Skeletal muscle satellite cell (primary cell): ENCODE data around the gene THAP11.
A peak's percentile ranks its signal among the peaks of the same experiment; 100 is the strongest.

ENCODE experiments used
- H3K27me3 ChIP-seq: 2 replicates; pipeline ENCODE4 v1.7.0; 2013; ENCODE audit warnings: low read length; ENCODE audit not compliant: control insufficient read depth, insufficient read depth
- H3K36me3 ChIP-seq: 2 replicates; pipeline ENCODE4 v1.7.0; 2013; ENCODE audit warnings: mild to moderate bottlenecking, control low read depth, low read length; ENCODE audit not compliant: insufficient read depth
- H3K4me1 ChIP-seq: 2 replicates; pipeline ENCODE4 v1.7.0; 2013; ENCODE audit warnings: low read length; ENCODE audit not compliant: control insufficient read depth, insufficient read depth
- H3K4me2 ChIP-seq: 2 replicates; pipeline ENCODE4 v1.7.0; 2013; ENCODE audit warnings: mild to moderate bottlenecking, low read length
- H3K4me3 ChIP-seq: 2 replicates; pipeline ENCODE4 v1.7.0; 2013; ENCODE audit warnings: low read length
- H3K9ac ChIP-seq: 2 replicates; pipeline ENCODE4 v1.7.0; 2013; ENCODE audit warnings: mild to moderate bottlenecking, low read depth, low read length, moderate library complexity
- H3K9me3 ChIP-seq: replicated peaks from 2 replicates; pipeline ENCODE4 v1.7.0; 2013; ENCODE audit warnings: mild to moderate bottlenecking, control low read depth, low read length

The THAP11 gene

DNA sequence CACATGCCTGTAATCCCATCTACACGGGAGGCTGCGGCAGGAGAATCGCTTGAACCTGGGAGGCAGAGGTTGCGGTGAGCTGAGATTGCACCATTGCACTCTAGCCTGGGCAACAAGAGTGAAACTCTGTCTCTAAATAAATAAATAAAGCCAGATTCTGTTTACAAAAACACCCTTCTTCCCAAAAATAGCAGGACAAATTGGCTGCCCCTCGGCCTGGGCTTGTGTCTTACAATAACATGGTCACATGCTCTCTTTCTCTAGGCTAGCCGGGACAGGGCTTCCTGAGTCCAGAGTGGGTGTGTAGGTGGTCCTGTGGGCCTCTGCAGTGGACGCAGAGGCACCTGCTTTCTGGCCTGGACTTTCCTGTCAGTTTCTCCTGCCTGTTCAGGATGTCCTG lies 27.5 kb downstream of the THAP11 start:
- H3K4me1 ChIP-seq, result peaks cover 14% of the 10 kb centered on the region
- H3K9me3 ChIP-seq, result no peaks in the 10 kb centered on the region
- H3K36me3 ChIP-seq, result peaks cover 58% of the 10 kb centered on the region
- no peak overlapping the region for H3K9ac ChIP-seq
- no peaks in the 10 kb centered on the region for H3K27me3 ChIP-seq
- no peak overlapping the region for H3K4me3 ChIP-seq
- no peak overlapping the region for H3K4me2 ChIP-seq

DNA sequence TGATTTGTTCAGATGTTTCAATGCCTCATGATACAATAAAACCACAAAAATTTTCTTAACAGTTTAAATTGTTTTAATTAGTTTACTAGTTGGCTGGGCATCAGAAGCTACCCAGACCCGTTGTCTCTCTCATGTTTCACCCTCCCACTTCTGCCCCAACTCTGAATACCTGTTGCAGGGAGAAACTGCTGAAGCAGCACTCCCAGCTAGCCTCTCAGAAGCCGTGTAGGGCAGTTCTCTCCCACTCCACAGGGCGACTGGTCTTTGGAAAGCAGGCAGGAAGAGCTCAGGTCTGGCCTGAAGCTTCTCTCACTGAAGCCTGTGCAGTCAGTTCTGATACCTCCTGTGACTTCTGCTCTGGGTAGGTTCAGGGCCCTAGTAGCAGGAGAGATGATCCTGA lies 29.1 kb downstream of the THAP11 start:
- H3K27me3 ChIP-seq, result no peaks in the 10 kb centered on the region
- peaks cover 48% of the 10 kb centered on the region for H3K36me3 ChIP-seq
- peaks cover 20% of the 10 kb centered on the region for H3K4me1 ChIP-seq
- no peaks in the 10 kb centered on the region for H3K9me3 ChIP-seq
- H3K4me2 ChIP-seq, result no peak overlapping the region
- H3K9ac ChIP-seq, result no peak overlapping the region
- no peak overlapping the region for H3K4me3 ChIP-seq

DNA sequence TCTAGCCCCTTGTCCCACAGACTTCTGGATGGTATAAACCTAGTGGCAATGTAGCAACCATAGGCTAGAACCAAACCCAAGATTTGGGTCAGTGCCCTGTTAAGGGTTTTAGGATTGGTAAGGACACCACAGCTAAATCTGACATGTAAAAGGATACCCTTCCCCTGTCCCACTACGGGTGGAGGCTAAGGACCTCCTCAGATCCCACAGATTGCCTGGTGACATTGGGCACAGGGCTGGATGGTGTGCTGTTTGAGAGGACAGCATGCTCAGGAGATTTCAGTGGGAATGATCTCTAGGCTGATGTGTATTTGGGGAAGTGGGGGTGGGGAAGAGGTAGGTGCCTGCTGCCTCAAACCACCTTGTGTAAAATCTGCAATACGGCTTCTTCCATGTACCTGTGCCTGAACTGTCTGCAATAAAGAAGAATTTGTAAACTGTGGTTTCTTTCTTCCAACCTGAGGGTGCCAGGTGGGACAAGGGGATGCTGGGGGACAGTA lies 30.1 kb downstream of the THAP11 start:
- H3K4me3 ChIP-seq, result no peak overlapping the region
- H3K4me1 ChIP-seq, result peaks cover 20% of the 10 kb centered on the region

DNA sequence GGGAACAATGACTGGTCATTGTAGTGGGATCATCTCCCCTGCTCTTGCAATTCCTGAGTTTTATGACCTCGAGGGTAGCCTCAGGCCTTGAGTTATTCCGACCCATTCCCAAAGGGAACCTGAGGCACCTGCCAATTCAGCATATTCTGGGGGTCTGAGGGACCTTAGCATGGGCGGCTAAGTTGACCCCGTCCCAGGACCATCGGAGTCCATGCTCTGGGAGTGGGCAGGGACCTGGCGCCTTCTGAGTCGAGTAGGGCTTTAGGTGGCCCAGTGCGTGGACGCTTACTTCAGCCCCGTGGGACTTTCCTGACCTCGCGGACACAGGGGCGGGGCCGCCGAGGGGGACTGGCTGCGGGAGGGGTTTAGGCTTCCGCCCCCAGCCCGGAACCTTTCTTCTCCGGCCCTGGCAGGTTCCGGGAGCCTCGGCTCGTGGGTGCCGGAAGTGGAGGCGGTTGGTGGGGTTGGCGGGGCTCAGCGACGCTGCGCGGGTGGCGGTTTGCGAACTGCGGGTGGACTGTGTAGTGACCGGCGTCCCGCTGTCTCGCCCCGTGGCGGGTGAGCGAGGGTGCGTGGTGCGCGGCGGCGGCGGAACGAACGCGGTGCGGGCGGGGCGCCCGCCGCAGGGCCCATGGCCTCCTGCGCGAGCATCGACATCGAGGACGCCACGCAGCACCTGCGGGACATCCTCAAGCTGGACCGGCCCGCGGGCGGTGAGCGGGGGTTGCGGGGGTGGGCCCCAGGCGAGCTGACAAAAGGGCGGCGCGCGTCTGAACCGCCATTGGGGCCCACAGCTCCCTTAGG lies 30.7 kb downstream of the THAP11 start, which contains the start of gene EDC4:
Gene EDC4, plus strand, starts transcription at position 422 of the 804 bp plus-strand sequence. Its CDS starts 210 bp downstream, at position 632.
- Histone ChIP-seq H3K4me2 (peak within 1 kb of the TSS; percentile 89), H3K9me3 (no peaks in the 10 kb centered on the region), H3K9ac (peak within 1 kb of the TSS; percentile 96), H3K4me3 (peak within 1 kb of the TSS; percentile 96), H3K36me3 (peaks cover 53% of the 10 kb centered on the region), H3K27me3 (no peaks in the 10 kb centered on the region), H3K4me1 (peaks cover 20% of the 10 kb centered on the region)

More for the DNA sequence above, 30.1 kb downstream of the THAP11 start:
- Histone ChIP-seq H3K4me2 (peak overlapping the region; percentile 89), H3K27me3 (no peaks in the 10 kb centered on the region), H3K9me3 (no peaks in the 10 kb centered on the region), H3K9ac (peak overlapping the region; percentile 96), H3K36me3 (peaks cover 52% of the 10 kb centered on the region)

DNA sequence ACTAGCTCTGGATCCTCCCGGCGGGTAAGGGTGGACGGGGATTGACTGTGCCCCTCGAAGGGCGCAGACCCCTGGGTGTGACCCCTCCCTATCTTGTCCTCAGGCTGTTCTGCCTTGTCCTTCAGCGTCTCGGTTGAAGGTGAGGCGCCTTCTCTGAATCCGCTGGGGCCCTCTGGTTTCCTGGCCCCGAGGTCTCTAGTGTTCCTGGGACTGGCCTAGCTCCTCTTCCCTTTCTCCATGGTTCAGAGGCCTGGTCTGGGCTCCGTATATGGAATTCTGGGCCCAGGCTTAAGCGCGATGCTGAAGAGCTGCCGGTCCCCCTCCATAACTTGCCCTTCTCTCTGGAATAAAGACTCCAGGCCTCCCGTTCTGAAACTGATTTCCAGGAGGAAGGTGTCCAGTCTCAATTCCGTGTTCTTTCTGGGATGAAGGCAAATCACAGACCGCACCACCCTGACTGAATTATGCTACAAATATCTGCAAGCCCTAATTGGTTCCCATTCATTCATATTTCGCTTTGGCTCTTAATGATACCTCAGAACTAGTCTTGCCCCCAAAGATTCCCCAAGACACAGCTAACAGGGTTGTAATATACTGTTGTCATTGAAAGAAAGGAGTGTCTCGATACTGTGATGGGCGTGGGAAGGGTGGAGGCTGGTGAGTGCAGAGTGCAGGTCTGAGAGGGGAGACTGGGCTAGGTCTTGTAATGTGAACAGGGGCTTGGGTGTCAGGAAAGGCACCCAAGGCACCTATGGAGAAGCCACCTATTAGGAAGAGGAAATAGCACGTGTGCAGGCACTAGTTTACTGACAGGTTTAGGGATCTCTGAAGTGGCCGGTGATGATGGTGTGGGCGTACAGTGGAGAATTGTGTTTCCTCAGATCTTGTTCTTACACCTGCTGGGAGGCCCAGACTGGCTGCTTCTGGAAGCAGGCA lies 31.6 kb downstream of the THAP11 start:
- Histone ChIP-seq H3K27me3 (no peaks in the 10 kb centered on the region), H3K9ac (peak overlapping the region; percentile 96), H3K4me1 (peaks cover 20% of the 10 kb centered on the region), H3K36me3 (peaks cover 53% of the 10 kb centered on the region), H3K9me3 (no peaks in the 10 kb centered on the region), H3K4me3 (peak overlapping the region; percentile 96), H3K4me2 (peak overlapping the region; percentile 89)

DNA sequence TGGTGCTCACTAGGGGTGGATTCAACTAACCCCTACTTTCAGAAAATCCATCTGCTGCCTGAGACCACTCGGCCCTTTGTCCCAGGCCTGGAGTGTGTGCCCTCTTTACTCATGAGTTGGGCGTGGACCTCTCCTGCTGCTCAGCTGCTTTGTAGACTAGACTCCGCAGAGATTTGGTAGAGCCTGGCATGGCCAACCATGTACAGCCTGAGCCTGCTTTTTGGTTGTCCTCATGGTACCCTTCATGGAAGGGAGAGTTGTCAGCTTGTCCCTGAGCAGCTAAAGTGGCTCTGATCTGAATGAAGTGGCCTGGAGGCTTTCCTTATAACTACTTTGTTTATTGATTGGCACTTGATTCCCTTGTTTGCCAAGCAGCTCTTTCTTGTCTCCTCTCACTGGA lies 32.3 kb downstream of the THAP11 start:
- H3K9ac ChIP-seq, result peak overlapping the region; percentile 96

DNA sequence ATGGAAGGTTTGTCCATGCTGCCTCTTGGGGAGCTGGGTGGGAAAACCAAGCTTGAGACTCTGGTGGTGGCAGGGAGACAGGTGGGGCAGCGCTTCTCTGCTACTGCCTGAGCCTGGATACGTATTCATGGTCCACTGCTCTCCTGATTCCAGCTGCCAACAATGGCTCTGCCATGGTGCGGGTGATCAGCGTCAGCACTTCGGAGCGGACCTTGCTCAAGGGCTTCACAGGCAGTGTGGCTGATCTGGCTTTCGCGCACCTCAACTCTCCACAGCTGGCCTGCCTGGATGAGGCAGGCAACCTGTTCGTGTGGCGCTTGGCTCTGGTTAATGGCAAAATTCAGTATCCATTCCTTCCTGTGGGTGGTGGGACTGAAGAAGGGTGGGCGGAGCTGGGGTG lies 34.9 kb downstream of the THAP11 start:
- Histone ChIP-seq H3K9ac (no peak overlapping the region), H3K4me3 (no peak overlapping the region), H3K36me3 (peaks cover 62% of the 10 kb centered on the region), H3K27me3 (no peaks in the 10 kb centered on the region), H3K4me1 (peaks cover 26% of the 10 kb centered on the region), H3K4me2 (no peak overlapping the region), H3K9me3 (no peaks in the 10 kb centered on the region)

More for the DNA sequence above, 32.3 kb downstream of the THAP11 start:
- H3K4me2 ChIP-seq, result peak overlapping the region; percentile 89
- peak overlapping the region; percentile 96 for H3K4me3 ChIP-seq
- H3K27me3 ChIP-seq, result no peaks in the 10 kb centered on the region
- peaks cover 20% of the 10 kb centered on the region for H3K4me1 ChIP-seq
- H3K36me3 ChIP-seq, result peaks cover 54% of the 10 kb centered on the region
- no peaks in the 10 kb centered on the region for H3K9me3 ChIP-seq

DNA sequence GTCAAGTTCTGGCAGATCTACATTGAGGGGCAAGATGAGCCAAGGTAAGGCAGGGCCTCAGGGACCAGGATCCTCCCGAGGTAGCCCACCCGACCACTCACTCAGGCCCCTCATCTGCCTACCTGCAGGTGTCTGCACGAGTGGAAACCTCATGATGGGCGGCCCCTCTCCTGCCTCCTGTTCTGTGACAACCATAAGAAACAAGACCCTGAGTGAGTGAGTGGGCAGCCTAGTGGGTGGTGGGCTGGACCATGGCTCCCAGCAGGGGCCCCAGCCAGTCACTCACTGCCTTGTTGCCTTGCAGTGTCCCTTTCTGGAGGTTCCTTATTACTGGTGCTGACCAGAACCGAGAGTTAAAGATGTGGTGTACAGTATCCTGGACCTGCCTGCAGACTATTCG lies 36.1 kb downstream of the THAP11 start:
- no peaks in the 10 kb centered on the region for H3K9me3 ChIP-seq
- no peaks in the 10 kb centered on the region for H3K27me3 ChIP-seq
- H3K4me3 ChIP-seq, result no peak overlapping the region
- H3K4me2 ChIP-seq, result no peak overlapping the region
- H3K4me1 ChIP-seq, result peaks cover 27% of the 10 kb centered on the region
- peaks cover 73% of the 10 kb centered on the region for H3K36me3 ChIP-seq
- no peak overlapping the region for H3K9ac ChIP-seq

DNA sequence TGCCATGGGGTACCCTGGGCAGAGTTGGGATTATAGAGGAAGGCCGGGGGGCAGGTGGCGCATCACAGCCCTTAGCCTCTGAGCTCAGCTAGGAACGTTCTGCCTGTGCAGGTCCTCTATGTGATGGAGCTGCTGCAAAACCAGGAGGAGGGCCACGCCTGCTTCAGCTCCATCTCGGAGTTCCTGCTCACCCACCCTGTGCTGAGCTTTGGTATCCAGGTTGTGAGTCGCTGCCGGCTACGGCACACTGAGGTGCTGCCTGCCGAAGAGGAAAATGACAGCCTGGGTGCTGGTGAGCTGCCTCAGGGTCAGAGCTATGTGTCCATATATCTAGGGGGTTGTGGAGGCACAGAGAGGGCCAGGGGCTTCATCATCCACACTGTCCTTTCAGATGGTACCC lies 36.7 kb downstream of the THAP11 start:
- H3K36me3 ChIP-seq, result peaks cover 80% of the 10 kb centered on the region
- no peak overlapping the region for H3K9ac ChIP-seq
- H3K4me1 ChIP-seq, result peaks cover 24% of the 10 kb centered on the region
- H3K9me3 ChIP-seq, result no peaks in the 10 kb centered on the region
- no peaks in the 10 kb centered on the region for H3K27me3 ChIP-seq
- no peak overlapping the region for H3K4me2 ChIP-seq
- H3K4me3 ChIP-seq, result no peak overlapping the region

DNA sequence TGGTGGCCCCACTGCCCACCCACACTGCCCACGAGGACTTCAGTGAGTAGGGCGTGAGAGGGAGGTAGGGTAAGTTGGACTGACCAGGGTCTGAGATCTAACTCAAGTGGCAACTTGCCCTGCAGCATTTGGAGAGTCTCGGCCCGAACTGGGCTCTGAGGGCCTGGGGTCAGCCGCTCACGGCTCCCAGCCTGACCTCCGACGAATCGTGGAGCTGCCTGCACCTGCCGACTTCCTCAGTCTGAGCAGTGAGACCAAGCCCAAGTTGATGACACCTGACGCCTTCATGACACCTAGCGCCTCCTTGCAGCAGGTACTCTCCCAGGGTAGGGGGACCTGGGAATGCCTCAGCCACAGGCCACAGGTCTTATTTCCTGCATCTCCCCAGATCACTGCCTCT lies 37.3 kb downstream of the THAP11 start:
- Histone ChIP-seq H3K36me3 (peaks cover 85% of the 10 kb centered on the region), H3K4me1 (peaks cover 20% of the 10 kb centered on the region), H3K4me2 (no peak overlapping the region), H3K4me3 (no peak overlapping the region), H3K27me3 (no peaks in the 10 kb centered on the region), H3K9ac (no peak overlapping the region), H3K9me3 (no peaks in the 10 kb centered on the region)

DNA sequence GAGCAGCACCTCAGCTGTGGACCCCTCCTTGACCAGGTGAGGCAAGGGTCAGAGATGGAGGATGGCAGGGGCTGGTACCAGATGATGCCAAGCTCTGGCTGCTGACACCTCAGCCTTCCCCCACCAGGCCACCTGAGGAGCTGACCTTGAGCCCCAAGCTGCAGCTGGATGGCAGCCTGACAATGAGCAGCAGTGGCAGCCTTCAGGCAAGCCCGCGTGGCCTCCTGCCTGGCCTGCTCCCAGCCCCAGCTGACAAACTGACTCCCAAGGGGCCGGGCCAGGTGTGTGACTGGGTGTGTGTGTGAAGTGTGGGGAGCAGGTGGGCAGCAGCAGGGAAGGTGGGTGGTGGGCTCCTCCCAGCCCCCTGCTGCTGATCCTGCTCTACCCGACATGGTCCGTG lies 37.8 kb downstream of the THAP11 start:
- no peak overlapping the region for H3K4me2 ChIP-seq
- H3K9ac ChIP-seq, result no peak overlapping the region
- peaks cover 89% of the 10 kb centered on the region for H3K36me3 ChIP-seq
- no peak overlapping the region for H3K4me3 ChIP-seq
- peaks cover 20% of the 10 kb centered on the region for H3K4me1 ChIP-seq
- no peaks in the 10 kb centered on the region for H3K9me3 ChIP-seq
- no peaks in the 10 kb centered on the region for H3K27me3 ChIP-seq
